ENCODE measurements around the gene RPL10A.
"Not testable (repeated sequence)": the region's sequence is repeated elsewhere in the genome, so short reads cannot be mapped to it uniquely, and the experiment has no call there.

Gene RPL10A

GRCh38 chr6:35515939-35516338 is 47.7 kb downstream of the RPL10A start:
- not testable (repeated sequence) for DNase-seq

GRCh38 chr6:35516712-35517111 is 48.5 kb downstream of the RPL10A start:
- no peak for DNase-seq

GRCh38 chr6:35517978-35518377 is 49.8 kb downstream of the RPL10A start:
- DNase-seq = not testable (repeated sequence)

- DNase-seq = no peak
Observed at GRCh38 chr6:35518566-35519312, 50.5 kb downstream of the RPL10A start.

- no peak for DNase-seq
Observed at GRCh38 chr6:35519313-35520015, 51.3 kb downstream of the RPL10A start.

All from stimulated activated naive CD4-positive, alpha-beta T cell treated with Interleukin-2 at 50 U/mL for 16 hours (primary cell).